ENCODE measurements around the gene ZNF710.

Gene ZNF710

DNA sequence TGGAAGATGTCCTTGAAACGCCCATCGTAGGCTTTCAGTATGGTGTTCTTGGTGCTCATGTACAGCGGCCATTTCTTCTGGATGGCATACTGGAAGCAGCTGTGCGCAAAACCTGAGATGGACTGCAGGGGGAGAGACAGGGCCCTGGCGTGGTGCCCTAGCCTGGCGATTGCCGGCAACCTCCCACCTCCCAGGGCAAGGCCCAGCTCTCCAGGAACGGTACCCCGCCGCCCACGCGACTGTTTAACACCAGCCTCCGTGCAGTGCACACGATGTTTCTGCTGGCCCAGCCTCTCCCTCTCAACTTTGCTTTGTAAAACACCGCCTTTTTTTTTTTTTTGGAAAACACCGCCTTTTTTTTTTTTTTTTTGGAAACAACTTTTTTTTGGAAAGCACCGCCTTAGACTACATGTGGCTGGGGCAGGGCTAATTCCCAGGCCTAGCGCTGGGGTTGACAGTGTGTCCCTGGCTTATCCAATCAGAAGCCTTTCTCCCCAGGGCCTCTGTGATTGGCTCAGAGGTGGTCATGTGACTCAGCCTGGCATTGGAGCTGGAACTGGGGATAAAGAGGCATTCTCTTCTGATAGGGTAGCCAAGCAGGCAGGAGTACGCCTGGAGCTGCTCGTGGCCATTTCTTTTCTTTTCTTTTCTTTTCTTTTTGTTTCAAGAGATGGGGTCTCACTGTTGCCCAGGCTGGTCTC lies 86.5 kb downstream of the ZNF710 start:
- no peaks in the 10 kb centered on the region for H4K20me1 ChIP-seq (ENCODE audit: control insufficient read depth, insufficient read depth, low read depth, low read length)
- peaks cover 15% of the 10 kb centered on the region for H3K79me2 ChIP-seq (ENCODE audit: control insufficient read depth, low read length)
- peaks cover 78% of the 10 kb centered on the region for H3K36me3 ChIP-seq (ENCODE audit: control insufficient read depth, low read length)
- H3K9me2 ChIP-seq (replicated peaks; ENCODE audit: control insufficient read depth, low read length) = no peaks in the 10 kb centered on the region
- peaks cover 14% of the 10 kb centered on the region for H3F3A ChIP-seq (ENCODE audit: control insufficient read depth, insufficient read depth)
- H3K27ac ChIP-seq (ENCODE audit: low read depth, low read length) = no peak overlapping the region
- TF ChIP-seq, protein P1, sequence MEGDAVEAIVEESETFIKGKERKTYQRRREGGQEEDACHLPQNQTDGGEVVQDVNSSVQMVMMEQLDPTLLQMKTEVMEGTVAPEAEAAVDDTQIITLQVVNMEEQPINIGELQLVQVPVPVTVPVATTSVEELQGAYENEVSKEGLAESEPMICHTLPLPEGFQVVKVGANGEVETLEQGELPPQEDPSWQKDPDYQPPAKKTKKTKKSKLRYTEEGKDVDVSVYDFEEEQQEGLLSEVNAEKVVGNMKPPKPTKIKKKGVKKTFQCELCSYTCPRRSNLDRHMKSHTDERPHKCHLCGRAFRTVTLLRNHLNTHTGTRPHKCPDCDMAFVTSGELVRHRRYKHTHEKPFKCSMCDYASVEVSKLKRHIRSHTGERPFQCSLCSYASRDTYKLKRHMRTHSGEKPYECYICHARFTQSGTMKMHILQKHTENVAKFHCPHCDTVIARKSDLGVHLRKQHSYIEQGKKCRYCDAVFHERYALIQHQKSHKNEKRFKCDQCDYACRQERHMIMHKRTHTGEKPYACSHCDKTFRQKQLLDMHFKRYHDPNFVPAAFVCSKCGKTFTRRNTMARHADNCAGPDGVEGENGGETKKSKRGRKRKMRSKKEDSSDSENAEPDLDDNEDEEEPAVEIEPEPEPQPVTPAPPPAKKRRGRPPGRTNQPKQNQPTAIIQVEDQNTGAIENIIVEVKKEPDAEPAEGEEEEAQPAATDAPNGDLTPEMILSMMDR (IDR thresholded peaks at IDR 0.05; ENCODE audit: low read depth, low read length, poor library complexity, severe bottlenecking) = no peak
- TF ChIP-seq EZH2phosphoT487 (IDR thresholded peaks at IDR 0.05; ENCODE audit: borderline replicate concordance, low read length) = no peak
- no peaks in the 10 kb centered on the region for H3K27me3 ChIP-seq (ENCODE audit: control insufficient read depth, low read length)
- H3K4me3 ChIP-seq (ENCODE audit: low read length) = no peak overlapping the region
- no peaks in the 10 kb centered on the region for H3K9me3 ChIP-seq (ENCODE audit: control insufficient read depth, insufficient read depth, low read length)
- H3K4me1 ChIP-seq (ENCODE audit: control insufficient read depth, low read length) = peaks cover 44% of the 10 kb centered on the region
- no peak overlapping the region for H3K4me2 ChIP-seq (ENCODE audit: low read length)

DNA sequence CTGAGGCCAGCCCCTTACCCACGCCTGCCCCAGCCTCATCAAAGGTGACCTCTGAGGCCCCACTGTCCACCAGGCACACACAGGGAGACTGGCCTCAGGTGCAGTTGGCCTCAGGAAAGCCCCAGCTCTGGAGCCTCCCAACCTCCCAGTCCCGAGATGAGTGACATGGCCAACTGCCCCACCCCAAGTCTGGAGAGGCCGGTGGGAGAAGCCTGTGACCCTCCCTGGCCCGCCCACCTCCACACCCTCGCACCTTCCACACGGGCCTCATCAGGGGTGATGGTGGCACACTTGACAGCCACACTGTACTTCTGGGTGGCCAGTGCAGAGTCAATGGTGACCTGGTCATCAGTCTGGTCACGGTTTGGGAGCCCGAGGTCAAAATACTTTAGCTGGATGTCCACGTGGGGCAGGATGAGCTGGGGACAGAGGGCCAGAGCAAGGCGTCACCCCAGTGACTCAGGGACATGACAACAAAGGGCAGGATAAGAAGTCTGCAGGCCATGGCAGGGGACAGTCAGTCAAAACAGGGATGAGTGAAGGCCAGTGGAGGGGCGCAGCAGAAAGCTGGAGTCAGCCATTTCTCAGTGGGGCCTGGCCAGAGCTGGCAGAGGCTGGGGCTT lies 89.2 kb downstream of the ZNF710 start:
- H3K27ac ChIP-seq (ENCODE audit: low read depth, low read length) = no peak overlapping the region
- TF ChIP-seq EZH2phosphoT487 (IDR thresholded peaks at IDR 0.05; ENCODE audit: borderline replicate concordance, low read length) = no peak
- TF ChIP-seq, protein P1 (IDR thresholded peaks at IDR 0.05; ENCODE audit: low read depth, low read length, poor library complexity, severe bottlenecking) = no peak
- no peaks in the 10 kb centered on the region for H3K9me3 ChIP-seq (ENCODE audit: control insufficient read depth, insufficient read depth, low read length)
- H3K4me2 ChIP-seq (ENCODE audit: low read length) = no peak overlapping the region
- H4K20me1 ChIP-seq (ENCODE audit: control insufficient read depth, insufficient read depth, low read depth, low read length) = no peaks in the 10 kb centered on the region
- no peaks in the 10 kb centered on the region for H3K9me2 ChIP-seq (replicated peaks; ENCODE audit: control insufficient read depth, low read length)
- H3K79me2 ChIP-seq (ENCODE audit: control insufficient read depth, low read length) = peaks cover 42% of the 10 kb centered on the region
- H3K27me3 ChIP-seq (ENCODE audit: control insufficient read depth, low read length) = no peaks in the 10 kb centered on the region
- no peaks in the 10 kb centered on the region for H3F3A ChIP-seq (ENCODE audit: control insufficient read depth, insufficient read depth)
- H3K36me3 ChIP-seq (ENCODE audit: control insufficient read depth, low read length) = peaks cover 69% of the 10 kb centered on the region
- peaks cover 30% of the 10 kb centered on the region for H3K4me1 ChIP-seq (ENCODE audit: control insufficient read depth, low read length)
- no peak overlapping the region for H3K4me3 ChIP-seq (ENCODE audit: low read length)

DNA sequence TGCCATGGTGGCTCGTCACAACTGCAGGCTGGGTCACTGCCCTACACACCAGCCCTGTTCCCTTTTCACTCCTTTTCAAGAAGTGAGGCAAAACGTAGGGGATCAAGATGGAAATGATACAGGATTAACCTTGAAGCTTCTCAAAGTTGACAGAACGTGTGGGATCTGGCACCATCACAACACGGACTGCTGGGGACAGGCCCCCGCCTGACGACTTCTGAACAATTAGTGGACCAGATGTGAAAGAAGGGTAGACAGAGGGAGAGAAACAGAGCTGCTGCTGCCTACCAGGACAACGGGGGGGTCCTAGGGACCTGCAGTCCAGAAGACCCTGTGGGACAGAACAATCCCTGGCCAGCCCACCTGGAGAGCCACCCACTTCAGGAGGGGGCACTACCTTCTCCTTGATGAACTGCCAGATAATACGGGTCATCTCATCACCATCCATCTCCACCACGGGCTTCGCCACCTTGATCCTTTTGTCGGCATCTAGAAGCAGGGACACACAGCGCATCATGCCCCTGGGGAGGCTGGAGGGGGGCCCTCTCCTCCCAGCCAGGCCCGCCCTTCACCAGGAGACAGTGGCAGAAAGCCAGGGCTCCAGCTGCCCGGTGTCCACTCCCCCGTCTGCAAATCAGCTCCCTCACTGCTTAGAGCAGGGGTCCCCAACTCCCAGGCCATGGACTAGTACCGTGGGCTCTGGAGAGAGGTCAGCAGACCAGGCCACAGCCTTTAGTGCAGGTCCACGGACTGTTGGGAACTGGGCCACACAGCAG lies 90.2 kb downstream of the ZNF710 start:
- H3K27me3 ChIP-seq (ENCODE audit: control insufficient read depth, low read length) = no peaks in the 10 kb centered on the region
- H3K9me2 ChIP-seq (replicated peaks; ENCODE audit: control insufficient read depth, low read length) = no peaks in the 10 kb centered on the region
- H3K36me3 ChIP-seq (ENCODE audit: control insufficient read depth, low read length) = peaks cover 68% of the 10 kb centered on the region
- H3K4me1 ChIP-seq (ENCODE audit: control insufficient read depth, low read length) = peaks cover 33% of the 10 kb centered on the region
- no peaks in the 10 kb centered on the region for H4K20me1 ChIP-seq (ENCODE audit: control insufficient read depth, insufficient read depth, low read depth, low read length)
- TF ChIP-seq, protein P1 (IDR thresholded peaks at IDR 0.05; ENCODE audit: low read depth, low read length, poor library complexity, severe bottlenecking) = no peak
- no peak overlapping the region for H3K4me2 ChIP-seq (ENCODE audit: low read length)
- no peak overlapping the region for H3K4me3 ChIP-seq (ENCODE audit: low read length)
- H3K9me3 ChIP-seq (ENCODE audit: control insufficient read depth, insufficient read depth, low read length) = no peaks in the 10 kb centered on the region
- H3F3A ChIP-seq (ENCODE audit: control insufficient read depth, insufficient read depth) = peaks cover 2% of the 10 kb centered on the region
- peaks cover 52% of the 10 kb centered on the region for H3K79me2 ChIP-seq (ENCODE audit: control insufficient read depth, low read length)
- no peak overlapping the region for H3K27ac ChIP-seq (ENCODE audit: low read depth, low read length)
